ENCODE results near the gene C11orf42.
"Not testable (repeated sequence)": the region's sequence is repeated elsewhere in the genome, so short reads cannot be mapped to it uniquely, and the experiment has no call there.

The C11orf42 gene

DNA sequence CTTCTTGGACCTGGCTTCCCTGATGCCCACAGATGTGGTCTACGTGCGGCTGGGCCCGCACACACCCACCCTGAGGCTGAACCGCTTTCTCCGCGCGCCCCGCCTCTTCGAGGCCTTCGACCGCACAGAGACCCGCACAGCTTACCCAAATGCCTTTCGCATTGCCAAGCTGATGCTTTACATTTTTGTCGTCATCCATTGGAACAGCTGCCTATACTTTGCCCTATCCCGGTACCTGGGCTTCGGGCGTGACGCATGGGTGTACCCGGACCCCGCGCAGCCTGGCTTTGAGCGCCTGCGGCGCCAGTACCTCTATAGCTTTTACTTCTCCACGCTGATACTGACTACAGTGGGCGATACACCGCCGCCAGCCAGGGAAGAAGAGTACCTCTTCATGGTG, 34.8 kb downstream of the C11orf42 start:
- TF ChIP-seq POLR2AphosphoS5 (IDR thresholded peaks at IDR 0.05; ENCODE audit: borderline replicate concordance, low read depth, low read length) (no peak), EZH2 (IDR thresholded peaks at IDR 0.05) (no peak), FOXP2 (optimal IDR thresholded peaks at IDR 0.05; ENCODE audit: control extremely low read depth, extremely low read length, insufficient read depth) (no peak)
- no peak overlapping the region for H3K27ac ChIP-seq
- no peaks in the 10 kb centered on the region for H3K9me3 ChIP-seq (ENCODE audit: low read depth, low read length)

DNA sequence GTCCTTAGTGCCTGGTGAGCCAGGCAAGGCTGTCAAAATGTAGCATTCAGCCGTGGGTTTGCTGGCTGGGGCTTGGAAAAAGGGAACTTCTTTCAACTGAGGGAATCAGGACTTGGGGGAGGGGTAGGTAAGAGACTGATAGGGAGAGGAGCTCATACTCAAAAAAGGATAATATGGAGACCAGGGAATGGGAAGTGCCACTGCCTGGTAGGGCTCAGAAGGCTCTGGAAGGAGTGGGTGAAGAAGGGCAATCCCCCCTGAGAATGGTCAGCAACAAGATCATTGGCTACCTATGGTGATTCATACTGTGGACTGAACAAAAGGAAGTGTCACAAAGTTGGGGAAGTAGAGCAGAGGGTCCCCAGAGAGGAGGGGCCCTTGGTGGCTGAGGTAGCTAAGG, 35.4 kb downstream of the C11orf42 start:
- Histone ChIP-seq H3K9ac (ENCODE audit: insufficient read length) (no peak overlapping the region), H3K9me3 (ENCODE audit: low read depth, low read length) (no peaks in the 10 kb centered on the region), H3K4me3 (no peak overlapping the region), H3K36me3 (ENCODE audit: insufficient read depth, low read length) (no peaks in the 10 kb centered on the region), H3K27ac (no peak overlapping the region)
- no peak for DNase-seq (ENCODE audit: low read depth, low spot score)
- TF ChIP-seq EZH2 (IDR thresholded peaks at IDR 0.05), result no peak
- TF ChIP-seq POLR2AphosphoS5 (IDR thresholded peaks at IDR 0.05; ENCODE audit: borderline replicate concordance, low read depth, low read length), result no peak
- TF ChIP-seq FOXP2 (optimal IDR thresholded peaks at IDR 0.05; ENCODE audit: control extremely low read depth, extremely low read length, insufficient read depth), result no peak

More for the DNA sequence above, 34.8 kb downstream of the C11orf42 start:
- no peaks in the 10 kb centered on the region for H3K36me3 ChIP-seq (ENCODE audit: insufficient read depth, low read length)
- no peak overlapping the region for H3K9ac ChIP-seq (ENCODE audit: insufficient read length)
- no peak for DNase-seq (ENCODE audit: low read depth, low spot score)
- no peak overlapping the region for H3K4me3 ChIP-seq

DNA sequence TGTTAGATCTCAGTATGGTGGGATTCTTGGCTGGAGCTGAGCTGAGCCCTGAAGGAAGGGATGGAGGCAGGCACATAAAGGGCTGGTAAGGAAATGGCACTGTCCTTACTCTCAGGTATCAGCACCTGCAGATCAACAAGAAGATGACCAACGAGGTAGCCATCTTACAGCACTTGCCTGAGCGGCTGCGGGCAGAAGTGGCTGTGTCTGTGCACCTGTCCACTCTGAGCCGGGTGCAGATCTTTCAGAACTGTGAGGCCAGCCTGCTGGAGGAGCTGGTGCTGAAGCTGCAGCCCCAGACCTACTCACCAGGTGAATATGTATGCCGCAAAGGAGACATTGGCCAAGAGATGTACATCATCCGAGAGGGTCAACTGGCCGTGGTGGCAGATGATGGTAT, 36.0 kb downstream of the C11orf42 start:
- no peak for DNase-seq (ENCODE audit: low read depth, low spot score)

DNA sequence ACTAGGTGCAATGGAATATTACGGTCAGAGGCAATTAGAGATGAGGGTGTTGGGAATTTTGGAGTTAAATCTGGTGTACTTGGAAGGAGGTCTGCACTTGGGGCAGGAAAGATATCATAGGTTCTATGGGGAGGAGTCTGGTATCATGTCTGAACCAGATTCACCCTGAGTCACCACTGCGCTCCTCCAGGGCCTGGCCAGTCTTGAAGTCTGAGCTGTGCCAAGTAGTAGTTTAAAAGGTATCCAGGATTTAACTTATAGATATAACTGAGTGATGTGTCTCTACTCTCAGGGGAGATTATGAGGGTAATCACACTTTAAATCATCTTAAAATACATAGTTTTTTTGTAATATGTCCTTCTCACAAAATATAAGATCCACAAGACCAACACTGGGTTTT, 40.2 kb downstream of the C11orf42 start:
- TF ChIP-seq POLR2AphosphoS5 (IDR thresholded peaks at IDR 0.05; ENCODE audit: borderline replicate concordance, low read depth, low read length) (no peak), EZH2 (IDR thresholded peaks at IDR 0.05) (no peak), FOXP2 (optimal IDR thresholded peaks at IDR 0.05; ENCODE audit: control extremely low read depth, extremely low read length, insufficient read depth) (no peak)
- no peak overlapping the region for H3K9ac ChIP-seq (ENCODE audit: insufficient read length)
- no peak overlapping the region for H3K4me3 ChIP-seq
- no peaks in the 10 kb centered on the region for H3K36me3 ChIP-seq (ENCODE audit: insufficient read depth, low read length)
- no peak for DNase-seq (ENCODE audit: low read depth, low spot score)
- no peak overlapping the region for H3K27ac ChIP-seq
- no peaks in the 10 kb centered on the region for H3K9me3 ChIP-seq (ENCODE audit: low read depth, low read length)

More for the DNA sequence above, 36.0 kb downstream of the C11orf42 start:
- no peak overlapping the region for H3K27ac ChIP-seq
- no peaks in the 10 kb centered on the region for H3K36me3 ChIP-seq (ENCODE audit: insufficient read depth, low read length)
- TF ChIP-seq POLR2AphosphoS5 (IDR thresholded peaks at IDR 0.05; ENCODE audit: borderline replicate concordance, low read depth, low read length), result no peak
- no peak for TF ChIP-seq EZH2 (IDR thresholded peaks at IDR 0.05)
- TF ChIP-seq FOXP2 (optimal IDR thresholded peaks at IDR 0.05; ENCODE audit: control extremely low read depth, extremely low read length, insufficient read depth), result no peak
- no peak overlapping the region for H3K9ac ChIP-seq (ENCODE audit: insufficient read length)
- H3K4me3 ChIP-seq, result no peak overlapping the region
- H3K9me3 ChIP-seq (ENCODE audit: low read depth, low read length), result no peaks in the 10 kb centered on the region

DNA sequence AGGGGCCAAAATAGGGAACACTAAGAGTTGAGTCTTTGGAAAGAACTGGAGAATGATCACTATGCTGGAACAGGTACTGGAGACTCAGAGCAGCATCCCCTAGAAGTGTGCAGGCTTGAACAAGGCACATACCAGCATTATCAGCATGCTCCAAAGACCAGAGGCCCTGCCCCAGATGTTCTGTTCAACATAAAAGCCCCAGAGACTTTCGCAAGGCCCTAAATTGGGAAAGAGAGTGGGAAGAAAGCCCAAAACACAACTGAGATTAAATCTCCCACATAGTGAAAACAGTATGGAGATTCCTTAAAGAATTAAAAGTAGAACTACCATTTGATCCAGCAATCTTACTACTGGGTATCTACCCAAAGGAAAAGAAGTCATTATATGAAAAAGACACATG, 42.9 kb downstream of the C11orf42 start:
- no peak for TF ChIP-seq POLR2AphosphoS5 (IDR thresholded peaks at IDR 0.05; ENCODE audit: borderline replicate concordance, low read depth, low read length)
- TF ChIP-seq FOXP2 (optimal IDR thresholded peaks at IDR 0.05; ENCODE audit: control extremely low read depth, extremely low read length, insufficient read depth), result no peak
- TF ChIP-seq EZH2 (IDR thresholded peaks at IDR 0.05), result no peak
- no peak for DNase-seq (ENCODE audit: low read depth, low spot score)
- Histone ChIP-seq H3K27ac (no peak overlapping the region), H3K9ac (ENCODE audit: insufficient read length) (no peak overlapping the region), H3K4me3 (no peak overlapping the region), H3K9me3 (ENCODE audit: low read depth, low read length) (no peaks in the 10 kb centered on the region), H3K36me3 (ENCODE audit: insufficient read depth, low read length) (no peaks in the 10 kb centered on the region)

DNA sequence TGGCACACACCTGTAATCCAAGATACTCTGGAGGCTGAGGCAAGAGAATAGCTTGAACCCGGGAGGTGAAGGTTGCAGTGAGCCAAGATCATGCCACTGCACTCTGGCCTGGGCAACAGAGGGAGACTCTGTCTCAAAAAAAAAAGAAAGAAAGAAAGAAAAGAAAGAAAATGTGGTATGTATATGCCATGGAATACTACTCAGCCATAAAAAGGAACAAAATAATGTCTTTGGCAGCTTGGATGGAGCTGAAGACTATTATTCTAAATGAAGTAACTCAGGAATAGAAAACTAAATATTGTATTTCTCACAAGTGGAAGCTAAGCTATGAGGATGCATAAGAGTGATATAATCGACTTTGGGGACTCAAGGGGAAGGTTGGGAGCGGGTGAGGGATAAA, 43.5 kb downstream of the C11orf42 start:
- not testable (repeated sequence) for H3K4me3 ChIP-seq; H3K9me3 ChIP-seq (ENCODE audit: low read depth, low read length)

DNA sequence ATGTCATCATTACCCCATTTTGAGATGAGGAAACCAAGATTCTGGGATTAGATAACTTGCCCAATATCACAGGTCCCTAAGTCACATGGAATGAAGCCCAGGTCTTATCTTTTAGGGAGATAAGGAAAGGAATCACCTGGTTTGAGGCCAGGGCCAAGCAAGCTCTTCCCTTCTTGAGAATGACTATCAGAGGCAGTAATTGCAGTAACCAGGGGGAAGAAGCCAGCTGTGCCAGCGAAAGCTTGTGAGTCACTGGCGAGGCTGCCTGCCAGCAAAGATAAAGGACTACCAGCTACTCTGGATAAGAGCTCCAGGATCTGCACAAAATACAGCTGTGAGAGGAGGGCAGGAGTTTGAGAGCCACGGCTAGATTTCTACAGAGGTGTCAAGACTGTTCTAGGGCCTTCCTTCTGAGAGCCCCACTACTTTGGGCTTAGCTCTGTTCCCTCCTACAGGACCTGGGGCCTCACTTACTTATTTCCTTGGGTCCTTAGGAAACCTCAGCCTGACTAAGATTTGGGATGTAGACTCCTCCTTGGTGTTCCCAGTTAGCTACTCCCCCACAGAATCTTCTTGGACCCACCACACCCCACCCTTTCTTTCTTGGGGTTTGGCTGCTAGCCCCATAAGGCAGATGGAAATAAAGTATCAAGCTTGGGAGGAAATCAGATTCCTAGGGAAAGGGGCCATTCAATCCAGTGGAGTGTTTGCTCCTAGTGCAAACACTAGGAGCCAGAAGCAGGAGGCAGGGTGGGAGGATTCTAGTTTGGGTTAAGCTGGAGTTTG, 44.6 kb downstream of the C11orf42 start:
- no peak for TF ChIP-seq POLR2AphosphoS5 (IDR thresholded peaks at IDR 0.05; ENCODE audit: borderline replicate concordance, low read depth, low read length)
- TF ChIP-seq FOXP2 (optimal IDR thresholded peaks at IDR 0.05; ENCODE audit: control extremely low read depth, extremely low read length, insufficient read depth), result no peak
- no peak for TF ChIP-seq EZH2 (IDR thresholded peaks at IDR 0.05)
- Histone ChIP-seq H3K4me3 (no peak overlapping the region), H3K9ac (ENCODE audit: insufficient read length) (no peak overlapping the region), H3K9me3 (ENCODE audit: low read depth, low read length) (no peaks in the 10 kb centered on the region), H3K27ac (no peak overlapping the region), H3K36me3 (ENCODE audit: insufficient read depth, low read length) (no peaks in the 10 kb centered on the region)
- no peak for DNase-seq (ENCODE audit: low read depth, low spot score)

More for the DNA sequence above, 43.5 kb downstream of the C11orf42 start:
- H3K9ac ChIP-seq (ENCODE audit: insufficient read length); H3K27ac ChIP-seq; H3K36me3 ChIP-seq (ENCODE audit: insufficient read depth, low read length); DNase-seq (ENCODE audit: low read depth, low spot score): not testable (repeated sequence)

DNA sequence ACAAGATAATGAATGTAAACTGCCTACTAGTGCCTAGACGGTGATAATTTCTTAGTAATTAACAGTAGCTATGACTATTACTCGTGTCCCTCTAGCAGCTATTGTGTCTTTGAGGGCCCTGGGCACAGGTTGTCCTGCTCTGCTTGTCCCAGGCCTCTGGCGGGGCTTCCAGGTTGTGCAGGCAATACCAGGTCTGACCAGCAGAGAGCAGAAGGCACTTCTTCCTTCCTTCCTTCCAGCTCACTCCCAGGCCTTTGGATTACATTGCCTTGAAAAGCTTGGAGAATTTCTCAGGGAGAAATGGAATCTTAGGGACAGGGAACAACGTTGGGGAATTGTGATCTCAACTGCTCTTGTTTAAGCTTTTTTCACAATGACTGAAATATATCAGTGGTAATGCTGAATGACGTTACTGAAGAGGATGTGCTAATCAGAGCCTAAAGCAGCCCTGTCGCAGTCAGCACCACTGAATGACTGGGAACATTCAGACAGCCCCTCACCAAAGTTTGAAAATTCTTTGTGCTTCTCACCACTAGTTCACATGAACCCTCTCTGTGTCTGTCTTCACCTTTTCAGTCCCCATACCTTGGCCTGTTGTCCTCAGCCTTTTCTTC, 45.9 kb downstream of the C11orf42 start:
- Histone ChIP-seq H3K9ac (ENCODE audit: insufficient read length) (no peak overlapping the region), H3K36me3 (ENCODE audit: insufficient read depth, low read length) (no peaks in the 10 kb centered on the region), H3K27ac (no peak overlapping the region), H3K4me3 (no peak overlapping the region), H3K9me3 (ENCODE audit: low read depth, low read length) (no peaks in the 10 kb centered on the region)
- peak; percentile 5 for DNase-seq (ENCODE audit: low read depth, low spot score)
- TF ChIP-seq POLR2AphosphoS5 (IDR thresholded peaks at IDR 0.05; ENCODE audit: borderline replicate concordance, low read depth, low read length), result no peak
- no peak for TF ChIP-seq EZH2 (IDR thresholded peaks at IDR 0.05)
- no peak for TF ChIP-seq FOXP2 (optimal IDR thresholded peaks at IDR 0.05; ENCODE audit: control extremely low read depth, extremely low read length, insufficient read depth)

Data from SK-N-MC (cell line).